Ecto neural progenitor cell (in vitro differentiated cells): ENCODE data around the gene MAGEC3.

Experiments used
- DNase-seq: peaks from one replicate; pipeline ENCODE4 v3.0.0-alpha.2; 2018; ENCODE audit warnings: low spot score

The MAGEC3 gene

DNA sequence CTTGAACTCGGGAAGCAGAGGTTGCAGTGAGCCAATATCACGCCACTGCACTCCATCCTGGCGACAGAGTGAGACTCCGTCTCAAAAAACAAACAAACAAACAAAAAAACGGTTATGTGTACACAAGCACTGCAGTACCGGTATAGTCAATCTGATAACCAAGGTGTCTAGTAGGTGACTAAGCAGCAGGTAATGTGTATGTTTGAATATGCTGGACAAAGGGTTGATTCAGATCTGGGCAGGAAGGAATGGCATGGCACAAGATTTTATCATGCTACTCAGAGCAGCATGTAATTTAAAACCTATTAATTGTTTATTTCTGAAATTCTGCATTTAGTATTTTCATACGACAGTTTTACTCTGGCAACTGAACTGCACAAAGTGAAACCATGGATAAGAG is 107.3 kb downstream of the MAGEC3 start:
- DNase-seq: no peak

DNA sequence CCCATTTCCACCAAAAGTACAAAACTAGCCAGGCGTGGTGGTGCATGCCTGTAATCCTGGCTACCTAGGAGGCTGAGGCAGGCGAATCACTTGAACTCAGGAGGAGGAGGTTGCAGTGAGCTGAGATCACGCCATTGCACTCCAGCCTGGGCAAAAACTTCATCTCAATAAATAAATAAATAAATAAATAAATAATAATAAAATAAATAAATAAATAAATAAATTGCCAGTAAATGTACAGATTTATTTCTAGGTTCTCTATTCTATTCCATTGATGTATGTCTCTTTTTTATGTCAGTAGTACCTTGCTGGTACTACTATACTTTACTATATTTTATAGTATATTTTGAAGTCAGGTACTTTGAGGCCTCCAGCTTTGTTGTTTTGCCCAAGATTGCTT is 109.2 kb downstream of the MAGEC3 start:
- DNase-seq: no peak
